K562 (cell line): Measurements from ENCODE around the gene IREB2. TPM values are rescaled to one million over a fixed set of nuclear protein-coding genes. Genes with fewer than 3 reads are reported as not detected.

Source experiments
- ATAC-seq: fragments of 200-7000 bp; cut with Tn5 transposase; 3 replicates; pipeline ENCODE4 v1.9.1; 2020; ENCODE audit warnings: moderate library complexity
- BruUV-seq: library from RNA; stranded (reverse); fragments of 400-500 nt; replicated peaks from 2 replicates; lab custom pipeline; 2021; lab: Mats Ljungman, UMichigan
- CTCF ChIA-PET: fragments of 300-600 bp; formaldehyde crosslinking; extraction: SDS; loops from one replicate; lab custom pipeline; 2021; ENCODE audit warnings: low intra/inter-chr PET ratio; lab: Yijun Ruan, JAX
- POLR2A ChIA-PET: fragments of 300-600, 350-650 bp; sonication (Branson Sonifier 250); formaldehyde crosslinking; extraction: SDS; loops from one replicate; lab custom pipeline; 2021; ENCODE audit warnings: antibody characterized with exemption, inconsistent platforms; lab: Yijun Ruan, JAX
- DNase-seq, 4 experiments: peaks; one replicate each; pipeline versions ENCODE4 v3.0.0 to v3.0.0-alpha.2; 2011 to 2018; ENCODE audit warnings: low spot score in 3 of 4, mixed read lengths in 3 of 4; ENCODE audit errors: extremely low read depth in 1 of 4
- FAIRE-seq: peaks from 2 replicates; lab custom pipeline; 2011; peaks lifted over from hg19 to GRCh38; lab: Jason Lieb, UNC
- H2AFZ ChIP-seq: 2 replicates; pipeline ENCODE4 v1.6.0; 2011; ENCODE audit warnings: low read depth, low read length, control low read depth, inconsistent platforms
- H3K27ac ChIP-seq: fragments of 200-600 bp; 3 replicates; pipeline ENCODE4 v1.8.0; 2011; ENCODE audit warnings: low read depth, mild to moderate bottlenecking, control low read depth, inconsistent platforms, low read length, moderate library complexity, mixed read lengths; ENCODE audit errors: extremely low read depth
- H3K27me3 ChIP-seq, 2 experiments: fragments of 300-600 bp in 1 of 2; 2 replicates in 1 of 2; 3 replicates in 1 of 2; pipeline versions ENCODE4 v1.6.0 to v1.8.0; 2011; ENCODE audit warnings: inconsistent platforms in 2 of 2, low read length in 2 of 2, mild to moderate bottlenecking in 1 of 2, mixed read lengths in 1 of 2, moderate library complexity in 1 of 2; ENCODE audit not compliant: control insufficient read depth in 2 of 2, insufficient read depth in 2 of 2
- H3K36me3 ChIP-seq: fragments of 300-600 bp; 3 replicates; pipeline ENCODE4 v1.8.0; 2011; ENCODE audit warnings: mild to moderate bottlenecking, low read length, inconsistent platforms; ENCODE audit not compliant: control insufficient read depth, insufficient read depth
- H3K4me1 ChIP-seq, 2 experiments: fragments of 200-600 bp in 1 of 2; replicated peaks in 1 of 2; 2 replicates in 1 of 2; 3 replicates in 1 of 2; pipeline versions ENCODE4 v1.5.1 to v1.8.0; 2011; ENCODE audit warnings: inconsistent platforms in 2 of 2, low read length in 2 of 2, mild to moderate bottlenecking in 1 of 2, mixed read lengths in 1 of 2, moderate library complexity in 1 of 2; ENCODE audit not compliant: control insufficient read depth in 2 of 2, insufficient read depth in 2 of 2
- H3K4me2 ChIP-seq: 2 replicates; pipeline ENCODE4 v1.6.1; 2011; ENCODE audit warnings: low read length, control low read depth, inconsistent platforms, mixed read lengths; ENCODE audit not compliant: insufficient read depth
- H3K4me3 ChIP-seq: fragments of 200-600 bp; sonication (generic), shearing (Covaris generic); 2 replicates; pipeline ENCODE4 v1.5.1; 2016; ENCODE audit warnings: control low read depth, inconsistent platforms
- H3K79me2 ChIP-seq: fragments of 200-600 bp; 3 replicates; pipeline ENCODE4 v1.8.0; 2011; ENCODE audit warnings: low read length, inconsistent platforms; ENCODE audit not compliant: control insufficient read depth, insufficient read depth
- H3K9ac ChIP-seq, 2 experiments: 2 replicates each; pipeline versions ENCODE4 v1.6.0 to v1.6.1; 2011; ENCODE audit warnings: low read depth in 2 of 2, low read length in 2 of 2, control low read depth in 1 of 2, inconsistent platforms in 1 of 2, mild to moderate bottlenecking in 1 of 2, mixed read lengths in 1 of 2; ENCODE audit not compliant: insufficient read depth in 1 of 2
- H3K9me1 ChIP-seq: one replicate; pipeline ENCODE4 v1.6.0; 2011; ENCODE audit warnings: inconsistent platforms, mild to moderate bottlenecking, low read length, moderate library complexity; ENCODE audit not compliant: control insufficient read depth, insufficient read depth
- H3K9me3 ChIP-seq: replicated peaks from 2 replicates; pipeline ENCODE4 v1.5.1; 2011; ENCODE audit warnings: low read depth, low read length, inconsistent platforms; ENCODE audit not compliant: control insufficient read depth, insufficient read depth
- H4K20me1 ChIP-seq: replicated peaks from 2 replicates; pipeline ENCODE4 v1.6.1; 2011; ENCODE audit warnings: low read length, inconsistent platforms, mixed read lengths; ENCODE audit not compliant: control insufficient read depth, insufficient read depth
- CEBPG ChIP-seq, 3 experiments: fragments of 200-800 bp in 1 of 3; sonication (Bioruptor generic) in 1 of 3; sonication (generic) in 1 of 3; formaldehyde crosslinking in 1 of 3; IDR thresholded peaks in 2 of 3; conservative IDR thresholded peaks in 1 of 3; 2 replicates each; pipeline versions ENCODE4 v1.6.1 to v1.8.0; 2016 to 2022; ENCODE audit warnings: missing compliant biosample characterization in 2 of 3, missing genetic modification characterization in 2 of 3, mild to moderate bottlenecking in 1 of 3, missing genetic modification reagents in 1 of 3
- EZH2 ChIP-seq: IDR thresholded peaks from 2 replicates; pipeline ENCODE4 v1.6.1; 2012; ENCODE audit warnings: low read depth, mild to moderate bottlenecking, inconsistent platforms, low read length, borderline replicate concordance
- SPI1 ChIP-seq: IDR thresholded peaks from 2 replicates; pipeline ENCODE4 v1.6.1; 2011; ENCODE audit warnings: low read depth, low read length, control low read depth, borderline replicate concordance
- VEZF1 ChIP-seq: fragments of 200-800 bp; sonication (Bioruptor generic); IDR thresholded peaks from 2 replicates; pipeline ENCODE4 v1.6.1; 2017; ENCODE audit warnings: missing genetic modification characterization, missing compliant biosample characterization
- WGBS: fragments of 100-300 bp; shearing (Covaris generic); methylation state at CpG from one replicate; pipeline ENCODE4 v1.1.6; 2016; ENCODE audit warnings: low coverage, mixed read lengths; ENCODE audit not compliant: insufficient coverage; ENCODE audit errors: missing lambda C conversion rate; 5-methylcytosine and 5-hydroxymethylcytosine counted together
- in situ Hi-C: fragments of 300-500 bp; cut with MboI; formaldehyde crosslinking; loops from 4 replicates; pipeline ENCODE4 v1.15.0; 2018; ENCODE audit warnings: inconsistent platforms, mixed read lengths
- intact Hi-C: fragments of 100-400 bp; cut with micrococcal nuclease; formaldehyde crosslinking; loops from 2 replicates; pipeline ENCODE4 v1.14.2; 2022
- polyA plus RNA-seq, 8 experiments: library from polyadenylated mRNA; depleted of rRNA in 4 of 8; stranded (reverse) in 5 of 8; unstranded in 3 of 8; fragments of >200 nt; fragmentation: Nextera tagmentation in 2 of 8; fragmentation: Illumina TruSeq in 1 of 8; extraction: Ambion mirVana in 2 of 8; extraction: Trizol in 1 of 8; gene quantifications; 2 replicates each; pipeline versions ENCODE4 v1.2.1 to v1.2.3, GENCODE V29; 2011 to 2014; ENCODE audit warnings: inconsistent platforms in 1 of 8, missing spikeins in 1 of 8
- total RNA-seq, 7 experiments: library from RNA; depleted of rRNA in 6 of 7; stranded (reverse); fragments of >200 nt in 6 of 7; fragmentation: Illumina TruSeq in 2 of 7; extraction: Trizol in 2 of 7; gene quantifications; 2 replicates each; pipeline versions ENCODE4 v1.2.1 to v1.2.3, GENCODE V29; 2011 to 2021; ENCODE audit warnings: low replicate concordance in 1 of 7

Gene IREB2
- total and polyA plus RNA-seq, 9 of the 15 experiments (the other 6 are each of a cell fraction or from before 2014, with no cell fraction given) = 16.8 to 61.7 (median 34.0) TPM

- intact Hi-C loops = no loop called here
- POLR2A ChIA-PET = interaction anchor here (0.6 to 1.4 kb wide), 3 partner anchors 10 to 39 kb away, joined by 3 to 4 read pairs (median 4); partner anchors contain the start of gene IREB2
- no peaks in the 10 kb centered on the region; a peak in 1 of 5 replicates for H3K4me1 ChIP-seq
- in situ Hi-C loops = no loop called here
- H3K4me3 ChIP-seq = no peak overlapping the region
- 0 out of 2 replicates have a peak, but pooled peaks cover 3% of the 10 kb centered on the region for H4K20me1 ChIP-seq
- H3K36me3 ChIP-seq = no peaks in the 10 kb centered on the region
- WGBS = 13% methylated on average over 9 of the region's 9 CpGs
- no peak overlapping the region for H2AFZ ChIP-seq
- ATAC-seq (no peak), FAIRE-seq (no peak)
- no peak for TF ChIP-seq CEBPG (CRISPR knock-in tag; IDR thresholded peaks at IDR 0.05)
- 0 out of 4 replicates have a peak, but pooled peaks of 1 of the 2 experiments have one; percentile 16 for TF ChIP-seq CEBPG (tag; conservative IDR thresholded peaks at IDR 0.05 in 1 of 2, IDR thresholded peaks at IDR 0.05 in 1 of 2)
- TF ChIP-seq SPI1 = no peak
- TF ChIP-seq EZH2 = 0 out of 2 replicates have a peak, but pooled peaks have one; percentile 17
- no peak for TF ChIP-seq VEZF1
- TF ChIP-seq, all 486 proteins: peak for 2
- Histone ChIP-seq H3K27ac (no peak overlapping the region), H3K27me3 (peaks cover 33 to 57% of the 10 kb centered on the region in 2 experiments), H3K9ac (no peak overlapping the region; a peak in 1 of 4 replicates), H3K79me2 (no peaks in the 10 kb centered on the region), H3K9me3 (no peaks in the 10 kb centered on the region), H3K9me1 (no peaks in the 10 kb centered on the region), H3K4me2 (no peak overlapping the region)
- CTCF ChIA-PET = no interaction called here
- BruUV-seq = no TSS peak
- no peak for DNase-seq
Measured at GRCh38 chr15:78399091-78399490, 38.9 kb upstream of the IREB2 start.
